HCT116 (cell line): Measurements from ENCODE around the gene AMBP. TPM values are rescaled to one million over a fixed set of nuclear protein-coding genes. Genes with fewer than 3 reads are reported as not detected.

ENCODE experiments used
- ATAC-seq: fragments of 200-7000 bp; cut with Tn5 transposase; 2 replicates; pipeline ENCODE4 v1.9.1; 2020; ENCODE audit warnings: mild to moderate bottlenecking, moderate library complexity
- BruUV-seq: library from RNA; stranded (reverse); fragments of 400-500 nt; replicated peaks from 2 replicates; lab custom pipeline; 2021; lab: Mats Ljungman, UMichigan
- CTCF ChIA-PET: fragments of 300-600 bp; sonication (Branson Sonifier 250); formaldehyde crosslinking; loops from one replicate; lab custom pipeline; 2021; ENCODE audit warnings: antibody characterized with exemption; lab: Charles Lee
- POLR2A ChIA-PET: fragments of 300-600, 350-600 bp; sonication (Branson Sonifier 250); formaldehyde crosslinking; loops from one replicate; lab custom pipeline; 2021; ENCODE audit warnings: antibody characterized with exemption; lab: Charles Lee
- RAD21 ChIA-PET, 2 experiments: fragments of 300-600 bp; sonication (Branson Sonifier 250); formaldehyde crosslinking; loops; one replicate each; lab custom pipeline; 2023; ENCODE audit warnings: low total read pairs in 2 of 2; ENCODE audit not compliant: uncharacterized antibody in 2 of 2, unreplicated experiment in 2 of 2, low non-redundant PET in 1 of 2; lab: Charles Lee
- DNase-seq: peaks from one replicate; pipeline ENCODE4 v3.0.0-alpha.2; 2010; ENCODE audit warnings: low read depth, low spot score
- H2AFZ ChIP-seq: fragments of 200-600 bp; shearing (Covaris generic), sonication (generic); 2 replicates; pipeline ENCODE4 v1.6.1; 2017; ENCODE audit warnings: low read depth, mixed run types, mixed read lengths, antibody characterized with exemption, low read length; ENCODE audit not compliant: poor library complexity, severe bottlenecking
- H3K27ac ChIP-seq: 2 replicates; pipeline ENCODE4 v1.5.1; 2012; ENCODE audit warnings: low read depth, low read length
- H3K27me3 ChIP-seq: fragments of 200-600 bp; sonication (generic); 2 replicates; pipeline ENCODE4 v1.6.1; 2016; ENCODE audit warnings: mixed run types, low read length, mixed read lengths; ENCODE audit not compliant: insufficient read depth
- H3K36me3 ChIP-seq, 2 experiments: fragments of 200-500 bp in 1 of 2; fragments of 200-600 bp in 1 of 2; sonication (Bioruptor generic) in 1 of 2; sonication (generic) in 1 of 2; 2 replicates each; pipeline versions ENCODE4 v1.5.1 to v1.6.1; 2014 to 2016; ENCODE audit warnings: low read length in 2 of 2, inconsistent platforms in 1 of 2, mixed read lengths in 1 of 2, mixed run types in 1 of 2; ENCODE audit not compliant: insufficient read depth in 2 of 2, control insufficient read depth in 1 of 2
- H3K4me1 ChIP-seq, 2 experiments: fragments of 200-600 bp in 1 of 2; sonication (generic) in 1 of 2; 2 replicates each; pipeline versions ENCODE4 v1.5.1 to v1.6.1; 2012 to 2017; ENCODE audit warnings: low read length in 2 of 2, inconsistent platforms in 1 of 2, mild to moderate bottlenecking in 1 of 2, mixed read lengths in 1 of 2, mixed run types in 1 of 2, moderate library complexity in 1 of 2; ENCODE audit not compliant: insufficient read depth in 2 of 2, control insufficient read depth in 1 of 2
- H3K4me2 ChIP-seq: fragments of 200-600 bp; sonication (generic); 2 replicates; pipeline ENCODE4 v1.6.1; 2017; ENCODE audit warnings: mixed run types, low read length, mixed read lengths
- H3K4me3 ChIP-seq, 2 experiments: fragments of 200-600 bp in 1 of 2; sonication (generic) in 1 of 2; replicated peaks in 1 of 2; 2 replicates each; pipeline ENCODE4 v1.5.1; 2011 to 2016; ENCODE audit warnings: low read length in 2 of 2, control low read depth in 1 of 2, low read depth in 1 of 2, mild to moderate bottlenecking in 1 of 2, mixed read lengths in 1 of 2, mixed run types in 1 of 2
- H3K79me2 ChIP-seq: fragments of 200-600 bp; sonication (generic); 2 replicates; pipeline ENCODE4 v1.6.1; 2017; ENCODE audit warnings: mild to moderate bottlenecking, mixed run types, low read length, moderate library complexity, mixed read lengths; ENCODE audit not compliant: insufficient read depth
- H3K9ac ChIP-seq: fragments of 200-600 bp; sonication (generic); 2 replicates; pipeline ENCODE4 v1.6.1; 2016; ENCODE audit warnings: low read length, mixed read lengths
- H3K9me2 ChIP-seq: fragments of 200-600 bp; sonication (generic), shearing (Covaris generic); 2 replicates; pipeline ENCODE4 v1.6.1; 2017; ENCODE audit warnings: mixed run types, mild to moderate bottlenecking, moderate library complexity; ENCODE audit not compliant: insufficient read depth
- H3K9me3 ChIP-seq, 2 experiments: fragments of 200-500 bp in 1 of 2; fragments of 200-600 bp in 1 of 2; sonication (Bioruptor generic) in 1 of 2; sonication (generic) in 1 of 2; 2 replicates each; pipeline ENCODE4 v1.6.1; 2014 to 2017; ENCODE audit warnings: low read length in 2 of 2, mixed read lengths in 2 of 2, inconsistent platforms in 1 of 2, low read depth in 1 of 2, mild to moderate bottlenecking in 1 of 2, mixed run types in 1 of 2, moderate library complexity in 1 of 2; ENCODE audit not compliant: control insufficient read depth in 1 of 2, insufficient read depth in 1 of 2
- H4K20me1 ChIP-seq: fragments of 200-600 bp; sonication (generic), shearing (Covaris generic); 2 replicates; pipeline ENCODE4 v1.6.1; 2017; ENCODE audit warnings: mixed run types, mild to moderate bottlenecking, moderate library complexity; ENCODE audit not compliant: insufficient read depth
- CEBPB ChIP-seq: IDR thresholded peaks from 2 replicates; pipeline ENCODE4 v1.6.1; 2012; ENCODE audit warnings: low read depth
- EGR1 ChIP-seq: IDR thresholded peaks from 2 replicates; pipeline ENCODE4 v1.6.1; 2012; ENCODE audit warnings: low read depth
- ELF1 ChIP-seq: IDR thresholded peaks from 2 replicates; pipeline ENCODE4 v1.6.1; 2012; ENCODE audit warnings: low read depth, borderline replicate concordance
- EZH2 ChIP-seq: fragments of 200-600 bp; sonication (generic); IDR thresholded peaks from 2 replicates; pipeline ENCODE4 v1.6.1; 2017; ENCODE audit warnings: antibody characterized with exemption, mixed run types
- EZH2phosphoT487 ChIP-seq: fragments of 200-600 bp; IDR thresholded peaks from 2 replicates; pipeline ENCODE4 v1.6.1; 2018; ENCODE audit warnings: antibody characterized with exemption, borderline replicate concordance
- FOSL1 ChIP-seq: IDR thresholded peaks from 2 replicates; pipeline ENCODE4 v1.6.1; 2012; ENCODE audit warnings: low read depth
- POLR2A ChIP-seq: IDR thresholded peaks from 2 replicates; pipeline ENCODE4 v1.7.0; 2011; ENCODE audit warnings: borderline replicate concordance; ENCODE audit not compliant: insufficient read depth, insufficient read length; ENCODE audit errors: extremely low read depth
- POLR2AphosphoS5 ChIP-seq: IDR thresholded peaks from 2 replicates; pipeline ENCODE4 v1.6.1; 2011; ENCODE audit warnings: mild to moderate bottlenecking, low read depth, low read length, moderate library complexity
- RAD21 ChIP-seq: IDR thresholded peaks from 2 replicates; pipeline ENCODE4 v1.6.1; 2012; ENCODE audit warnings: low read depth, mild to moderate bottlenecking
- SIN3A ChIP-seq: IDR thresholded peaks from 2 replicates; pipeline ENCODE4 v1.6.1; 2012; ENCODE audit warnings: low read depth
- SP1 ChIP-seq: IDR thresholded peaks from 2 replicates; pipeline ENCODE4 v1.6.1; 2012; ENCODE audit warnings: low read depth
- SRF ChIP-seq: IDR thresholded peaks from 2 replicates; pipeline ENCODE4 v1.6.1; 2012; ENCODE audit warnings: low read depth
- TCF7L2 ChIP-seq: IDR thresholded peaks from 2 replicates; pipeline ENCODE4 v1.7.0; 2011; ENCODE audit warnings: borderline replicate concordance, inconsistent platforms; ENCODE audit not compliant: insufficient read depth, insufficient read length; ENCODE audit errors: extremely low read depth
- ZFX ChIP-seq: fragments of 450-650 bp; IDR thresholded peaks from 2 replicates; pipeline ENCODE4 v1.6.1; 2017
- ZNF274 ChIP-seq: fragments of 200-500 bp; sonication (Bioruptor generic); IDR thresholded peaks from 2 replicates; pipeline ENCODE4 v1.6.1; 2014; ENCODE audit warnings: mild to moderate bottlenecking, low read depth, low read length, inconsistent platforms
- intact Hi-C: fragments of 100-400 bp; cut with micrococcal nuclease; formaldehyde crosslinking; loops from 2 replicates; pipeline ENCODE4 v1.10.0; 2022
- total RNA-seq: library from RNA; stranded (reverse); gene quantifications from one replicate; pipeline ENCODE4 v1.2.1, GENCODE V29; 2021; ENCODE audit not compliant: unreplicated experiment
- TF ChIP-seq, protein P1 (sequence below): IDR thresholded peaks from 2 replicates; pipeline ENCODE4 v1.6.1; 2011; ENCODE audit warnings: mild to moderate bottlenecking, low read length, moderate library complexity; ENCODE audit not compliant: insufficient replicate concordance; ENCODE audit errors: extremely low read depth
- TF ChIP-seq, protein P2 (sequence below): IDR thresholded peaks from 2 replicates; pipeline ENCODE4 v1.6.1; 2012; ENCODE audit warnings: low read depth
- TF ChIP-seq, protein P3 (sequence below): IDR thresholded peaks from 2 replicates; pipeline ENCODE4 v1.6.1; 2012
- TF ChIP-seq, protein P4 (sequence below), 3 experiments: fragments of 200-600 bp in 1 of 3; sonication (generic) in 1 of 3; IDR thresholded peaks in 2 of 3; conservative IDR thresholded peaks in 1 of 3; 2 replicates each; pipeline ENCODE4 v1.5.1; 2012 to 2017; ENCODE audit warnings: low read depth in 2 of 3, low read length in 2 of 3, antibody characterized with exemption in 1 of 3, borderline replicate concordance in 1 of 3, control low read depth in 1 of 3, mild to moderate bottlenecking in 1 of 3, mixed read lengths in 1 of 3, mixed run types in 1 of 3, moderate library complexity in 1 of 3; ENCODE audit not compliant: insufficient read depth in 1 of 3

The AMBP gene
- total RNA-seq, 1 experiment from 2014 or later: 1.9 TPM

DNA sequence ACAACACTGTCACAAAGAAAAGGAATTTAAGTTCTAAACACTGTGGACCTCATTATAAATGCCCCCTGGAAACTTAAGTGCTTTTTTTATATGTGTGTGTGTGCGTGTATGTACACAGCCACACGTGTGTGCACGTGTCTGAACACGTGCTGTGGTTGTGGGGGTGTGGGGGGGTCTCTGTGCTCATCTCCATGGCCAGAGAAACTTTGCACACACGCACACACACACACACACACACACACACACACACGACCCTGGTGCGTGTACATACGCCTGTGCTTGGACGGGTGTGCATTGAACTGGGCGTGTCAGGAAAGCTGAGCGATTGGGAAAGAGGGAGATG, 27.9 kb downstream of the AMBP start:
- H3K36me3 ChIP-seq: no peaks in the 10 kb centered on the region
- TF ChIP-seq, protein P1, sequence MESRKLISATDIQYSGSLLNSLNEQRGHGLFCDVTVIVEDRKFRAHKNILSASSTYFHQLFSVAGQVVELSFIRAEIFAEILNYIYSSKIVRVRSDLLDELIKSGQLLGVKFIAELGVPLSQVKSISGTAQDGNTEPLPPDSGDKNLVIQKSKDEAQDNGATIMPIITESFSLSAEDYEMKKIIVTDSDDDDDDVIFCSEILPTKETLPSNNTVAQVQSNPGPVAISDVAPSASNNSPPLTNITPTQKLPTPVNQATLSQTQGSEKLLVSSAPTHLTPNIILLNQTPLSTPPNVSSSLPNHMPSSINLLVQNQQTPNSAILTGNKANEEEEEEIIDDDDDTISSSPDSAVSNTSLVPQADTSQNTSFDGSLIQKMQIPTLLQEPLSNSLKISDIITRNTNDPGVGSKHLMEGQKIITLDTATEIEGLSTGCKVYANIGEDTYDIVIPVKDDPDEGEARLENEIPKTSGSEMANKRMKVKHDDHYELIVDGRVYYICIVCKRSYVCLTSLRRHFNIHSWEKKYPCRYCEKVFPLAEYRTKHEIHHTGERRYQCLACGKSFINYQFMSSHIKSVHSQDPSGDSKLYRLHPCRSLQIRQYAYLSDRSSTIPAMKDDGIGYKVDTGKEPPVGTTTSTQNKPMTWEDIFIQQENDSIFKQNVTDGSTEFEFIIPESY: no peak
- TF ChIP-seq CEBPB: no peak
- TF ChIP-seq, protein P2, sequence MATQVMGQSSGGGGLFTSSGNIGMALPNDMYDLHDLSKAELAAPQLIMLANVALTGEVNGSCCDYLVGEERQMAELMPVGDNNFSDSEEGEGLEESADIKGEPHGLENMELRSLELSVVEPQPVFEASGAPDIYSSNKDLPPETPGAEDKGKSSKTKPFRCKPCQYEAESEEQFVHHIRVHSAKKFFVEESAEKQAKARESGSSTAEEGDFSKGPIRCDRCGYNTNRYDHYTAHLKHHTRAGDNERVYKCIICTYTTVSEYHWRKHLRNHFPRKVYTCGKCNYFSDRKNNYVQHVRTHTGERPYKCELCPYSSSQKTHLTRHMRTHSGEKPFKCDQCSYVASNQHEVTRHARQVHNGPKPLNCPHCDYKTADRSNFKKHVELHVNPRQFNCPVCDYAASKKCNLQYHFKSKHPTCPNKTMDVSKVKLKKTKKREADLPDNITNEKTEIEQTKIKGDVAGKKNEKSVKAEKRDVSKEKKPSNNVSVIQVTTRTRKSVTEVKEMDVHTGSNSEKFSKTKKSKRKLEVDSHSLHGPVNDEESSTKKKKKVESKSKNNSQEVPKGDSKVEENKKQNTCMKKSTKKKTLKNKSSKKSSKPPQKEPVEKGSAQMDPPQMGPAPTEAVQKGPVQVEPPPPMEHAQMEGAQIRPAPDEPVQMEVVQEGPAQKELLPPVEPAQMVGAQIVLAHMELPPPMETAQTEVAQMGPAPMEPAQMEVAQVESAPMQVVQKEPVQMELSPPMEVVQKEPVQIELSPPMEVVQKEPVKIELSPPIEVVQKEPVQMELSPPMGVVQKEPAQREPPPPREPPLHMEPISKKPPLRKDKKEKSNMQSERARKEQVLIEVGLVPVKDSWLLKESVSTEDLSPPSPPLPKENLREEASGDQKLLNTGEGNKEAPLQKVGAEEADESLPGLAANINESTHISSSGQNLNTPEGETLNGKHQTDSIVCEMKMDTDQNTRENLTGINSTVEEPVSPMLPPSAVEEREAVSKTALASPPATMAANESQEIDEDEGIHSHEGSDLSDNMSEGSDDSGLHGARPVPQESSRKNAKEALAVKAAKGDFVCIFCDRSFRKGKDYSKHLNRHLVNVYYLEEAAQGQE: no peak
- no peak for TF ChIP-seq POLR2A
- no peak for TF ChIP-seq SIN3A
- TF ChIP-seq FOSL1: no peak
- TF ChIP-seq ELF1: no peak
- TF ChIP-seq, protein P3, sequence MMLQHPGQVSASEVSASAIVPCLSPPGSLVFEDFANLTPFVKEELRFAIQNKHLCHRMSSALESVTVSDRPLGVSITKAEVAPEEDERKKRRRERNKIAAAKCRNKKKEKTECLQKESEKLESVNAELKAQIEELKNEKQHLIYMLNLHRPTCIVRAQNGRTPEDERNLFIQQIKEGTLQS: no peak
- no peak for TF ChIP-seq SRF
- TF ChIP-seq EZH2phosphoT487: no peak
- no peak for TF ChIP-seq ZNF274
- no peak for TF ChIP-seq ZFX
- TF ChIP-seq EZH2: no peak
- no peak for TF ChIP-seq TCF7L2
- TF ChIP-seq SP1: no peak
- TF ChIP-seq POLR2AphosphoS5: no peak
- no peak for TF ChIP-seq RAD21
- TF ChIP-seq, protein P4, sequence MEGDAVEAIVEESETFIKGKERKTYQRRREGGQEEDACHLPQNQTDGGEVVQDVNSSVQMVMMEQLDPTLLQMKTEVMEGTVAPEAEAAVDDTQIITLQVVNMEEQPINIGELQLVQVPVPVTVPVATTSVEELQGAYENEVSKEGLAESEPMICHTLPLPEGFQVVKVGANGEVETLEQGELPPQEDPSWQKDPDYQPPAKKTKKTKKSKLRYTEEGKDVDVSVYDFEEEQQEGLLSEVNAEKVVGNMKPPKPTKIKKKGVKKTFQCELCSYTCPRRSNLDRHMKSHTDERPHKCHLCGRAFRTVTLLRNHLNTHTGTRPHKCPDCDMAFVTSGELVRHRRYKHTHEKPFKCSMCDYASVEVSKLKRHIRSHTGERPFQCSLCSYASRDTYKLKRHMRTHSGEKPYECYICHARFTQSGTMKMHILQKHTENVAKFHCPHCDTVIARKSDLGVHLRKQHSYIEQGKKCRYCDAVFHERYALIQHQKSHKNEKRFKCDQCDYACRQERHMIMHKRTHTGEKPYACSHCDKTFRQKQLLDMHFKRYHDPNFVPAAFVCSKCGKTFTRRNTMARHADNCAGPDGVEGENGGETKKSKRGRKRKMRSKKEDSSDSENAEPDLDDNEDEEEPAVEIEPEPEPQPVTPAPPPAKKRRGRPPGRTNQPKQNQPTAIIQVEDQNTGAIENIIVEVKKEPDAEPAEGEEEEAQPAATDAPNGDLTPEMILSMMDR (IDR thresholded peaks at IDR 0.05 in 2 of 3, conservative IDR thresholded peaks at IDR 0.05 in 1 of 3; ENCODE audit: borderline replicate concordance in 1 of 3, insufficient read depth in 1 of 3, low read depth in 2 of 3, low read length in 2 of 3): no peak
- TF ChIP-seq EGR1: no peak
- POLR2A ChIA-PET: no interaction called here
- no peaks in the 10 kb centered on the region for H3K9me2 ChIP-seq
- H3K27me3 ChIP-seq: no peaks in the 10 kb centered on the region
- DNase-seq: no peak
- CTCF ChIA-PET: no interaction called here
- H3K4me2 ChIP-seq: no peak overlapping the region
- intact Hi-C loops: no loop called here
- no peak overlapping the region for H3K27ac ChIP-seq
- no peaks in the 10 kb centered on the region for H3K79me2 ChIP-seq
- H3K9me3 ChIP-seq: no peaks in the 10 kb centered on the region
- ATAC-seq: no peak
- no peak overlapping the region for H2AFZ ChIP-seq
- no peak overlapping the region for H3K9ac ChIP-seq
- BruUV-seq: no TSS peak
- RAD21 ChIA-PET: no interaction called here
- no peaks in the 10 kb centered on the region for H4K20me1 ChIP-seq
- no peaks in the 10 kb centered on the region for H3K4me1 ChIP-seq
- no peak overlapping the region for H3K4me3 ChIP-seq
